A673 (cell line): ENCODE results near the gene TIAL1.

Source experiments
- CTCF ChIP-seq: fragments of 300-800, 200-600 bp; sonication (generic); conservative IDR thresholded peaks from 2 replicates; pipeline ENCODE4 v1.5.1; 2017; ENCODE audit warnings: low read depth, mild to moderate bottlenecking, antibody characterized with exemption, low read length, moderate library complexity, mixed read lengths
- EZH2 ChIP-seq: fragments of 200-600 bp; sonication (generic); IDR thresholded peaks from 2 replicates; pipeline ENCODE4 v1.6.1; 2017; ENCODE audit warnings: borderline replicate concordance, low read depth, mild to moderate bottlenecking, mixed read lengths, antibody characterized with exemption, low read length; ENCODE audit not compliant: poor library complexity, severe bottlenecking

GRCh38 chr10:119625570-119626280, 29.0 kb upstream of the TIAL1 start:
- TF ChIP-seq CTCF (no peak), EZH2 (no peak)
